Measurements from ENCODE around the gene MYB.

The MYB gene

DNA sequence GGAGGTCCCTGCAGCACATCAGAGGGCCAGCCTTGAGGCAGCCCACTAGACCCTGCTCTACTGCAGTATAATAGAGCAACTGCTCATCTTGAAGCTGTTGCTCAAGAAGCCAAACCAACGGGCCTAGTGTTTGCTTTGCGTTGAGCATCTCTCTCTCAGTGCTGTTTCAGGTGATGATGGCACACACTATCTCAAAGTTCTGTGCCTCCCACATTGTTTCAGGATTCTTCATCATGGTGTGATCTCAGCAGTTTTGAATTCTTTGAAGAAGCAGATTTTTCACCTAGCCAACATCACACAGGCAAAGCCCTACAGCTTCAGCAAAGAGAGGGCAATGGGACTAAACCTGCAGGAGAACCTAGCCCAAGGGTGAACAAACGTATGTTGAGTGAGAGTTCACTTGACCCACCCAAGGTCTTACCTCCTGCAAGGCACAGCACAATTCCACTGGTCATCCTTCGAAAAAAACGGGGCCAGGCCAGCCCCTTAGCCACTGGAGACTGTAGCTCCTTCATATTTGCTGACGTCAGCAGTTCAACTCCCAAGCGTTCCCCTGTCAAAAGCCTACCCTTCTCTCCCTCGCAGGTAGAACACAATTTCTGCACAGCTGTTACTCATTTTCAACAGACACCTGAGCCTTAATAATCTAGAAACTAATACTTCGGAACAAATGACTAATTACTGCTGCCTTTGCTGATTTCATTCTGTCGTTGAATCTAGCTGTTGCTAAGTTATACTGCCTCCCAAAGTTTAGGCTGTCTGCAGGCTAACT lies 15.8 kb downstream of the MYB start:
- H3K4me3 ChIP-seq (ENCODE audit: low read depth in 1 of 2, low read length in 2 of 2), result no peak overlapping the region
- H3K9me3 ChIP-seq (ENCODE audit: control insufficient read depth in 1 of 2, low read length in 2 of 2), result no peaks in the 10 kb centered on the region
- H3K27me3 ChIP-seq (ENCODE audit: control insufficient read depth in 1 of 2, insufficient read depth in 2 of 2, low read length in 2 of 2), result no peaks in the 10 kb centered on the region
- peaks cover 28 to 53% of the 10 kb centered on the region in 2 donors for H3K36me3 ChIP-seq (ENCODE audit: control insufficient read depth in 1 of 2, insufficient read depth in 2 of 2, low read length in 2 of 2)
- no peaks in the 10 kb centered on the region for H3K4me1 ChIP-seq (ENCODE audit: control insufficient read depth in 1 of 2, insufficient read depth in 2 of 2, low read length in 2 of 2)
- no peak overlapping the region for H3K27ac ChIP-seq (ENCODE audit: low read depth, low read length)
- H3K9ac ChIP-seq (ENCODE audit: low read depth in 1 of 2, low read length in 2 of 2), result no peak overlapping the region

DNA sequence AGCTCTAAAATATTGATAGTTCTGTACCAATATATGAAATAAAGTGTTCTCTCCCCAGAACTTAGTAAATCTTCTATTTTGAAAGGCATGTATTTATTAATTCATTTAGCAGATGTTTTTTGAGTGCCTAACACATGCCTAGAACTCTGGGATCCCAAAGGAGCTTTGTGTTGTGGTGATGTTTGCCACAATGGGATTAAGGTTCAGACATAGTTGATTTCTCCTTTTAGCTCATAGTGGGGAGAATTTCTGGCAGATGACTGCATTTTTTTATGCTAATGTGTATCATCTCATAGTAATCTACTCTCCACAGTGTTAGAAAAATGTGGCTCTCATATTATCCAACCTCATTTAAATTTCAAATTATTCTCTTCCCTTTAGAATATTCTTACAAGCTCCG lies 21.7 kb downstream of the MYB start:
- H3K36me3 ChIP-seq (ENCODE audit: control insufficient read depth in 1 of 2, insufficient read depth in 2 of 2, low read length in 2 of 2), result peaks cover 10 to 29% of the 10 kb centered on the region in 2 donors
- no peaks in the 10 kb centered on the region for H3K4me1 ChIP-seq (ENCODE audit: control insufficient read depth in 1 of 2, insufficient read depth in 2 of 2, low read length in 2 of 2)
- no peak overlapping the region for H3K27ac ChIP-seq (ENCODE audit: low read depth, low read length)
- no peak overlapping the region for H3K4me3 ChIP-seq (ENCODE audit: low read depth in 1 of 2, low read length in 2 of 2)
- no peak overlapping the region for H3K9ac ChIP-seq (ENCODE audit: low read depth in 1 of 2, low read length in 2 of 2)
- H3K27me3 ChIP-seq (ENCODE audit: control insufficient read depth in 1 of 2, insufficient read depth in 2 of 2, low read length in 2 of 2), result no peaks in the 10 kb centered on the region
- no peaks in the 10 kb centered on the region for H3K9me3 ChIP-seq (ENCODE audit: control insufficient read depth in 1 of 2, low read length in 2 of 2)

DNA sequence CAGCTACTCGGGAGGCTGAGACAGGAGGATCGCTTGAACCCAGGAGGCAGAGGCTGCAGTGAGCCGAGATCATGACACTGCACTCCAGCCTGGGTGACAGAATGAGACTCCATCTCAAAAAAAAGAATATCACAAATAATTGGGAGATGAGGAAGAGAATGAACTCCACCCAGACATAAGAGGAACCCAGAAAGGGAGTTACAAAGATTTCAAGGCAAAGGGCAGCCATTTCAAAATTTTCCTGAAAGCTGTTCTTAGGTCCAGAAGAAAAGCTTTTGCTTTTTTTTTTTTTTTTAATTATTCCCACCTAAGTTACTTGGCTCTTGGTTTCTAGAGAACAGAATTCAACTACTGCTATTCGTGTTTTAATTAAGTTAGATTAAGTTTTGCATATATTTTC lies 23.8 kb downstream of the MYB start:
- Histone ChIP-seq H3K4me3 (ENCODE audit: low read depth in 1 of 2, low read length in 2 of 2) (no peak overlapping the region), H3K27ac (ENCODE audit: low read depth, low read length) (no peak overlapping the region), H3K9ac (ENCODE audit: low read depth in 1 of 2, low read length in 2 of 2) (no peak overlapping the region), H3K27me3 (ENCODE audit: control insufficient read depth in 1 of 2, insufficient read depth in 2 of 2, low read length in 2 of 2) (no peaks in the 10 kb centered on the region), H3K9me3 (ENCODE audit: control insufficient read depth in 1 of 2, low read length in 2 of 2) (no peaks in the 10 kb centered on the region), H3K4me1 (ENCODE audit: control insufficient read depth in 1 of 2, insufficient read depth in 2 of 2, low read length in 2 of 2) (no peaks in the 10 kb centered on the region), H3K36me3 (ENCODE audit: control insufficient read depth in 1 of 2, insufficient read depth in 2 of 2, low read length in 2 of 2) (peaks cover 10 to 26% of the 10 kb centered on the region in 2 donors)

DNA sequence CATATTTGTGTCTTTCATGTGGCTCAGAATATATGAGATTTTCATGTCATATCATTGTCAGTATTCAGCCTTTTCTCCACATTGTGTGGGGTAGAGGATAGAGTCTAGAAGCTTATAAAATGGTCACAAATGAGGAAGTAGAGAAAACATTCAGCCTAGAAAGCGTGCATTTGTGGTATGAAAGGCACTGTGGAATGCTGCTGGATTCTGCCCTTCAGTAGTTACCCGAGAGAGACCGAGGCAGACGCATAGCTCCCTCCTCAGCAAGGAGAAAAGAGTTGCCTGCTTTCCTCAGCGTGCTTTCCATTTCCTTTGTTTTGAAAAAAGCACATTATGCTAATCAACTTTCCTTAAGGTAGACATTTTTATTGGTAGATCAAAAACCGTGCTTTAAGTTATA lies 28.7 kb downstream of the MYB start:
- Histone ChIP-seq H3K9me3 (ENCODE audit: control insufficient read depth in 1 of 2, low read length in 2 of 2) (no peaks in the 10 kb centered on the region), H3K4me3 (ENCODE audit: low read depth in 1 of 2, low read length in 2 of 2) (no peak overlapping the region), H3K27ac (ENCODE audit: low read depth, low read length) (no peak overlapping the region), H3K4me1 (ENCODE audit: control insufficient read depth in 1 of 2, insufficient read depth in 2 of 2, low read length in 2 of 2) (peaks cover 3 to 13% of the 10 kb centered on the region in 2 donors), H3K9ac (ENCODE audit: low read depth in 1 of 2, low read length in 2 of 2) (no peak overlapping the region), H3K27me3 (ENCODE audit: control insufficient read depth in 1 of 2, insufficient read depth in 2 of 2, low read length in 2 of 2) (no peaks in the 10 kb centered on the region), H3K36me3 (ENCODE audit: control insufficient read depth in 1 of 2, insufficient read depth in 2 of 2, low read length in 2 of 2) (peaks cover 1 to 3% of the 10 kb centered on the region in 2 donors)

DNA sequence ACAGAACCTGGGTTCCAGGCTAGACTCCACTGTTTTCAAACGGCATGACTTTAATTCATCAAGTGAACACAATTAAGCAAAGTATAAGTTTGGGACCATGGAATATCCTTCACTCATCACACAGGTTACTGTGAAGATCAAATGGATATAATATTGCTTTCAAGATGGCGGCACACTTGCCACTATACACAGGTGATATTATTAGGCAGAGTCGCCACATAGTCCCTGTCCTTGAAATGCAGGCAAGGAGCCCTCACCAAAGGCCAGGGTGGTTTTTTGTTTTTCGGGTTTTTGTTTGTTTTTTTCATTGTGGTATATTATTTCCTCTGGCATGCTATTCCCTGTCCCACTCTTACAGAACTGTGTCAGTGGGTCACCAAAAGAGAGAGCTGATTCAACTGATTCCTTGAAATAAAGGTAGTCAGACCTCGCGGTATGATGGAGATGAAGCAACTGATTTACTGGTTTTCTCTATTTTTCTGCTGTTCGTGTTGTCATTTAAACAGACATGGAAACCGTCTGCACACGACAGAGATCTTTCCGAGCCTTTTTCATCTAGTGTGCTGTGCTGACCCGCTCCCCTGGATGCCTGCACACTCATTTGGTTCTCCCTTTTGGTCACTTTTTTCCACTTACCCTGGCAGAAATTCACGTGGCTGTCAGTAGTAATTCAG lies 29.7 kb downstream of the MYB start:
- Histone ChIP-seq H3K27me3 (ENCODE audit: control insufficient read depth in 1 of 2, insufficient read depth in 2 of 2, low read length in 2 of 2) (no peaks in the 10 kb centered on the region), H3K36me3 (ENCODE audit: control insufficient read depth in 1 of 2, insufficient read depth in 2 of 2, low read length in 2 of 2) (peaks cover 0 to 3% of the 10 kb centered on the region in 2 donors), H3K27ac (ENCODE audit: low read depth, low read length) (no peak overlapping the region), H3K4me1 (ENCODE audit: control insufficient read depth in 1 of 2, insufficient read depth in 2 of 2, low read length in 2 of 2) (peaks cover 3 to 15% of the 10 kb centered on the region in 2 donors), H3K9me3 (ENCODE audit: control insufficient read depth in 1 of 2, low read length in 2 of 2) (no peaks in the 10 kb centered on the region), H3K9ac (ENCODE audit: low read depth in 1 of 2, low read length in 2 of 2) (no peak overlapping the region), H3K4me3 (ENCODE audit: low read depth in 1 of 2, low read length in 2 of 2) (no peak overlapping the region)

DNA sequence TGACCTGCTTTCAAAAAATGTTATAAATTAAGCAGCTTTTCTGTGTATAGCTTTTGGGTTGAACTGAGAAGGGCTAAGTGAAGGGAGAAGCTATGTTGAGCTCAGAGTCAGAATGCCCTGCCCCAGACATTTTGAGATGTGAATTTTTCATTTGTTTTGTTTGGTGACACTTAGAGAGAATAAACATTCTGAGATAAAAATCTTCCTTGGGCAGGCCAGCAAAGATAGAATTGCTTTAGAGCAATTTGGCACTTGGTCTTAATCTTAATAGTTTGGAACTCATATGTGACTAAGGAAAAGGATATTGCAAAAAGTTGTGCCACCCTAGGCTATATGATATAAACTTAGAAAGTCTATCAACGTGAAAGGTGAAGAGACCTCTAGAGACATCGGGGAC lies 30.2 kb downstream of the MYB start:
- H3K9me3 ChIP-seq (ENCODE audit: control insufficient read depth in 1 of 2, low read length in 2 of 2), result no peaks in the 10 kb centered on the region

DNA sequence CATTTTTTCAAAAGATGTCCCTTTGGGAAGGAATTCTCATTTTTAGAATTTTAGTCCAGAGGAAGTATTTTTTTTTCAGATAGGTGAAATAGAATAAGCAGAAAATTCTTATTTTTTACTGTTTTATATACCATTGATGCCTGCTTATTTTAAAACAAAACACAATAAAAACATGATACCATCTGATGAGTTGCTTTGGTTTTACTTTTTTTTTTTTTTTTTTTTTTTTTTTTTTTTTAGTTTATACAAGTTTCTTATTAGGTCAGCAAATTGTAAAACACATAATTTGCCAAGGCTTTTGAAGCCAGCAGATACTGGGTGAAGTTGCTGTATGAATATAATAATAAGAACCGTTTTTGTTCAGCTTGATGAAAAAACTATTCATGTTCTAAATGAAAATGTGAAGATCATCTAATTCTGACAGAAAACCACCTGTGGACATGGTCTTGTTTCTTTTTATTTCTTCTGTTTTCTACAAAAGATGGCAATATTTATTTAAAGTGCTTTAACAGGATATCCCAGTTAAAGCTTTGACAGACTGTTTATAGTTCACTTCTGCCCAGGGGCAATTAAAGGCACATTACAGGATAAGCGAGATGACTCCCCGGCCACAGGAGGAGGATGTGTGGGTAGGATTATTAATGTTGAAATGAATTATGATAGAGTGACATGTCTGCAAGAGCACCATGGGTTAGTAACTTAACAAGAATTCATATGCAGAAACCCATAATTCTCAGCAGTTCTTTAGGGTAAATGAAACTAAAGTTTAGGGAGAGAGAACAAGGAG lies 31.1 kb downstream of the MYB start:
- Histone ChIP-seq H3K9ac (ENCODE audit: low read depth in 1 of 2, low read length in 2 of 2) (no peak overlapping the region), H3K4me3 (ENCODE audit: low read depth in 1 of 2, low read length in 2 of 2) (no peak overlapping the region), H3K27me3 (ENCODE audit: control insufficient read depth in 1 of 2, insufficient read depth in 2 of 2, low read length in 2 of 2) (no peaks in the 10 kb centered on the region), H3K9me3 (ENCODE audit: control insufficient read depth in 1 of 2, low read length in 2 of 2) (no peaks in the 10 kb centered on the region), H3K27ac (ENCODE audit: low read depth, low read length) (no peak overlapping the region), H3K36me3 (ENCODE audit: control insufficient read depth in 1 of 2, insufficient read depth in 2 of 2, low read length in 2 of 2) (peaks cover 0 to 8% of the 10 kb centered on the region in 2 donors), H3K4me1 (ENCODE audit: control insufficient read depth in 1 of 2, insufficient read depth in 2 of 2, low read length in 2 of 2) (peaks cover 3 to 15% of the 10 kb centered on the region in 2 donors)

More for the DNA sequence above, 30.2 kb downstream of the MYB start:
- no peak overlapping the region for H3K4me3 ChIP-seq (ENCODE audit: low read depth in 1 of 2, low read length in 2 of 2)
- peaks cover 0 to 3% of the 10 kb centered on the region in 2 donors for H3K36me3 ChIP-seq (ENCODE audit: control insufficient read depth in 1 of 2, insufficient read depth in 2 of 2, low read length in 2 of 2)
- H3K27ac ChIP-seq (ENCODE audit: low read depth, low read length), result no peak overlapping the region
- peaks cover 3 to 15% of the 10 kb centered on the region in 2 donors for H3K4me1 ChIP-seq (ENCODE audit: control insufficient read depth in 1 of 2, insufficient read depth in 2 of 2, low read length in 2 of 2)
- no peaks in the 10 kb centered on the region for H3K27me3 ChIP-seq (ENCODE audit: control insufficient read depth in 1 of 2, insufficient read depth in 2 of 2, low read length in 2 of 2)
- no peak overlapping the region for H3K9ac ChIP-seq (ENCODE audit: low read depth in 1 of 2, low read length in 2 of 2)

DNA sequence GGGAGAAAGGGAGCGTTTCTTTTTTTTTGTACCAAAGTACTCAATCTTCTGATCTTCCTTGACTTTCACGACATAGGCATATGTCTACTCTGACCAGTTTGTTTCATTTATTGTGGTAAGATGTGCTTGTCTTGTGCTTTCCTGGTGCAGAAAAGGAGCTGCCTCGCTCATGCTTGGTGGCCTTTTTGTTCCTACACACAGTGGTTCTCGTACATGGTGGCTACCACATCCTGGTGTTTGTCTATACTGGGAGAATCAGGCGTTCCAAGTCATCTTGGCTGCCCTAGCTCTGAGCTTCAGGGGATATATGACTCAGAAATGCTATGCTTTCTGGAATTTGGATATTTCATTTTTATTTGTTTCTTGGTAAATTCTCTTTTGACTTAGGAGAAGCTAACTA lies 31.8 kb downstream of the MYB start:
- H3K27me3 ChIP-seq (ENCODE audit: control insufficient read depth in 1 of 2, insufficient read depth in 2 of 2, low read length in 2 of 2), result no peaks in the 10 kb centered on the region
- no peak overlapping the region for H3K9ac ChIP-seq (ENCODE audit: low read depth in 1 of 2, low read length in 2 of 2)
- no peaks in the 10 kb centered on the region for H3K9me3 ChIP-seq (ENCODE audit: control insufficient read depth in 1 of 2, low read length in 2 of 2)
- peaks cover 3 to 15% of the 10 kb centered on the region in 2 donors for H3K4me1 ChIP-seq (ENCODE audit: control insufficient read depth in 1 of 2, insufficient read depth in 2 of 2, low read length in 2 of 2)
- H3K4me3 ChIP-seq (ENCODE audit: low read depth in 1 of 2, low read length in 2 of 2), result no peak overlapping the region
- H3K27ac ChIP-seq (ENCODE audit: low read depth, low read length), result no peak overlapping the region
- peaks cover 0 to 12% of the 10 kb centered on the region in 2 donors for H3K36me3 ChIP-seq (ENCODE audit: control insufficient read depth in 1 of 2, insufficient read depth in 2 of 2, low read length in 2 of 2)

DNA sequence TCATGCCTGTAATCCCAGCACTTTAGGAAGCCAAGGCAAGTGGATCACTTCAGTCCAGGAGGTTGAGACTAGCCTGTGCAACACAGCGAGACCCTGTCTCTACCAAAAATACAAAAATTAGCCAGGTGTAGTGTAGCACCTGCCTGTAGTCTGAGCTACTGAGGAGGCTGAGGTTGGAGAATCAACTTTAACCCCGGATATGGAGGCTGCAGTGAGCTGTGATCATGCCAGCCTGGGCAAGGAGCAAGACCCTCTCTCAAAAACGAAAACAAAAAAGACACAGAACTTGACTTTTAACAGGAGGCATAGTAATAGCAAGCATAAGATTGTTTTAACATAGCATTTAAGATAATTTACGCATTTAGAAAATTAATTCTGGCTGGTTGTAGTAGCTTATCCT lies 32.5 kb downstream of the MYB start:
- Histone ChIP-seq H3K36me3 (ENCODE audit: control insufficient read depth in 1 of 2, insufficient read depth in 2 of 2, low read length in 2 of 2) (peaks cover 0 to 12% of the 10 kb centered on the region in 2 donors), H3K27me3 (ENCODE audit: control insufficient read depth in 1 of 2, insufficient read depth in 2 of 2, low read length in 2 of 2) (no peaks in the 10 kb centered on the region), H3K27ac (ENCODE audit: low read depth, low read length) (no peak overlapping the region), H3K9me3 (ENCODE audit: control insufficient read depth in 1 of 2, low read length in 2 of 2) (no peaks in the 10 kb centered on the region), H3K9ac (ENCODE audit: low read depth in 1 of 2, low read length in 2 of 2) (no peak overlapping the region), H3K4me3 (ENCODE audit: low read depth in 1 of 2, low read length in 2 of 2) (no peak overlapping the region), H3K4me1 (ENCODE audit: control insufficient read depth in 1 of 2, insufficient read depth in 2 of 2, low read length in 2 of 2) (peaks cover 3 to 15% of the 10 kb centered on the region in 2 donors)

DNA sequence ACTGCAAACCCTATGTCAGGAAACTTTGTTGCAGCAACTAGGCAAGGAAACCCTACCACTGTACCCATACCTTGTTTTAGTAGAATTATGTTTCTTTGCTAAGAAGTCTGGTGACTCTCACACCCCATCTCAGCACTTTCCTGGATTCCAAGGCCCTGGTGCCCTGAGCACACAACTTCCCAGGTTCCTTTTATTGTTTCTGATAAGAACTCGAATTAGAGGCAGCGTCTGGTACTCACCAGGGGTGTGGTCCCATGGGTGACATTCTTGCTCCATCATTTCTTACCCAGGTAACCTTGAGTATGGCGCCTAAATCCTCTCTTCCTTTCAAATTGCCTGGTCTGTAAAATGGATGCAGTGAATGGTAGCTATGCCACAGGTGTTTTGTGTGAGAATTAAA lies 34.1 kb downstream of the MYB start:
- Histone ChIP-seq H3K27me3 (ENCODE audit: control insufficient read depth in 1 of 2, insufficient read depth in 2 of 2, low read length in 2 of 2) (no peaks in the 10 kb centered on the region), H3K9me3 (ENCODE audit: control insufficient read depth in 1 of 2, low read length in 2 of 2) (no peaks in the 10 kb centered on the region), H3K4me1 (ENCODE audit: control insufficient read depth in 1 of 2, insufficient read depth in 2 of 2, low read length in 2 of 2) (peaks cover 3 to 15% of the 10 kb centered on the region in 2 donors), H3K36me3 (ENCODE audit: control insufficient read depth in 1 of 2, insufficient read depth in 2 of 2, low read length in 2 of 2) (peaks cover 3 to 26% of the 10 kb centered on the region in 2 donors), H3K27ac (ENCODE audit: low read depth, low read length) (no peak overlapping the region), H3K4me3 (ENCODE audit: low read depth in 1 of 2, low read length in 2 of 2) (no peak overlapping the region), H3K9ac (ENCODE audit: low read depth in 1 of 2, low read length in 2 of 2) (no peak overlapping the region)

Data from duodenal mucosa (tissue), 2 donors.